NCI-H1092 (cell line): ENCODE results near the gene APOBEC3H.
A peak's percentile ranks its signal among the peaks of the same experiment; 100 is the strongest.

ENCODE experiments used
- DNase-seq: peaks from one replicate; lab custom pipeline; 2025; lab: John Stamatoyannopoulos, UW

The APOBEC3H gene

DNA sequence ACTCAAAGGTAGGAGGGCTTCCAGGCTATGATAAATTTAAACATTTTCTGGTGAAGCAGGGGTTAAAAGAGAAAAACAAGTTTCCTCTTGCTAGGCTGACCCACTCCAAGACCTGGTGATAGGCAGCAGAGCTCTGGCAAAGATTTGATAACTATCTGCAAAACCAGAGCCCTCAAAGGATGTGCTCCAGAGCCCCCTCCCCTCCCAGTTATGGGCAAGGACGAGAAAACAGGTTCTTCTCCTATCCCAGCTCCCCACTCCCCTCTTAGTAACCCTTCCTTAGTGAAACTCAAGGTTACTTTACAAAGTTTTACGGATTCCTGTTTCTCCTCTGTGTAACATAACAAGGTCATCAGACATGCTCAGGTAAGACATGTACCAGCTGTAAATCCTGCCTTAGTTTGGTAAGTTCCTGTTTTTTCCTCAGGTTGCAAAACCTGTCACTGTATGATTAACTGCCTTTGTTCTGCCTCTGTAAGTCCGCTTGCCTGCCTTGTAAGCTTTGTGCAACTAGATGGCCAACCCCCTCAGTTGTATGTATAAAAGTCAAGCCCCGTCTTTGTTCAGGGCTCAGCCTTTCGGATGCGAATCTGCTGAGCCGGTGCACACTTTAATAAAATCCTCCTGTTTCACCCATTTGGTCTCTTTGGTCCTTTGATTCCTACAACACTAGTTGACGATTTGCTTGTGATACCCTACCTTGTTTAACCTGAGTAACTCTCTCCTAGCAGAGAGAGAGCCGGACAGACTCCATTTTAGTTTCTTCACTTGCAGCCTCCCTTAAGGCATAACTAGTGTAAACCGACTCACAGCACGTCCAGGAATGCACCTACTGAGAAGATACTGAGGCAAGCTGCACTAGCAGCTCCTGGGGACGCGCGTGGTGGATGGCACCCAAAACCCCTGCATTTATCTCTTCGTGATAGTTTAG, 13.9 kb downstream of the APOBEC3H start:
- no peak for DNase-seq

DNA sequence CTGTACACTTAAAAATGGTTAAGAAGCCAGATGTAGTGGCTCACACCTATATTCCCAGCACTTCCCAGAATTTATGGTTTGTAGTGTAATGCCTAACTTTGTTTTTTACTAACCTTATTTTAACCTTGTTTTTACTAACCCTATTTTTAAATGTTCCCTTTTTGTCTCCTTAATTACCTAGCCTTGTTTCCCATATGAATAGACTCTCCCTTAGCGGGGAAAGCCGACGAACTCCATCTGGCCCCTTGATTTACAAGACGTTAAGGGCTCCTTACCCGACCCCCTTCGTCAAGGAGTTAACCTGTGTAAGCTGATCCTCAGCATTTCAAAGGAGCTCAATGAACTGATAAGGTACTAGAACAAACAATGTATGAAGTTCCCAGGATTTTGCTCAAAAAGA, 17.1 kb downstream of the APOBEC3H start:
- DNase-seq = no peak

DNA sequence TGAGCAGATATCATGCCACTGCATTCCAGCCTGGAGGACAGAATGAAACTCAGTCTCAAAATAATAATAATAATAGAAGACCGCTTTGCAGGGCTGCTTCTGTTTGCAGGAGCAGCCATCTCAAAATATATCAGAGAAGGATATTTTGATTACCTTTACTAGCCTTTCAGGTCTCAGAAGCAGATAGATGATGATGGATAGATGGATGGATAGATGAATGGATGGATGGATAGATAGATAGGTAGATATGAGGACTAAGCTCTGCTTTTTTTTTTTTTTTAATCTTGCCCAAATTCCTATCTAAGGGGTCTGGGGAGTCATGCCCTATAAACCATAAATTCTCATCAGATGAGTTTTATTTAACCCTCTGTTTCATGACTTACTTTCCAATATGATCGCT, 18.5 kb downstream of the APOBEC3H start:
- DNase-seq = no peak

DNA sequence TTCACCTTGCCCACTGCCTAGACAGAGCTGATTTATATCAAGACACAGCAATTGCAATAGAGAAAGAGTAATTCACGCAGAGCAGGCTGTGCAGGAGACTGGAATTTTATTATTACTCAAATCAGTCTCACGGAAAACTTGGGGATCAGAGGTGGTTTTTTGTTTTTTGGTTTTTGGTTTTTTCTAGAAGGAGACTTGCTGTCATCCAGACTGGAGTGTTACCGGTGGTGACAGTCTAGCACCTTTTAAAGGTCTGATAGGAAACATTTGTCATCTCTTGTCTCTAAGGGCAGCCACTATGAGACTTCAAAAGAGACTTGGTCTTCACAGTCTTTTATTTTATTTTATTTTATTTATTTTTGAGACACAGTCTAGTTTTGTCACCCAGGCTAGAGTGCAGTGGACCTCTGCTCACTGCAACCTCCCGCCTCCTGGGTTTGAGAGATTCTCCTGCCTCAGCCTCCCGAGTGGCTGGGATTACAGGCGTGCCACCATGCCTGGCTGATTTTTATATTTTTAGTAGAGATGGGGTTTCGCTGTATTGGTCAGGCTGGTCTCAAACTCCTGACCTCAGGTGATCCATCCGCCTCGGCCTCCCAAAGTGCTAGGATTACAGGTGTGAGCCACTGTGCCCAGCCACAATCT, 19.1 kb downstream of the APOBEC3H start:
- no peak for DNase-seq

DNA sequence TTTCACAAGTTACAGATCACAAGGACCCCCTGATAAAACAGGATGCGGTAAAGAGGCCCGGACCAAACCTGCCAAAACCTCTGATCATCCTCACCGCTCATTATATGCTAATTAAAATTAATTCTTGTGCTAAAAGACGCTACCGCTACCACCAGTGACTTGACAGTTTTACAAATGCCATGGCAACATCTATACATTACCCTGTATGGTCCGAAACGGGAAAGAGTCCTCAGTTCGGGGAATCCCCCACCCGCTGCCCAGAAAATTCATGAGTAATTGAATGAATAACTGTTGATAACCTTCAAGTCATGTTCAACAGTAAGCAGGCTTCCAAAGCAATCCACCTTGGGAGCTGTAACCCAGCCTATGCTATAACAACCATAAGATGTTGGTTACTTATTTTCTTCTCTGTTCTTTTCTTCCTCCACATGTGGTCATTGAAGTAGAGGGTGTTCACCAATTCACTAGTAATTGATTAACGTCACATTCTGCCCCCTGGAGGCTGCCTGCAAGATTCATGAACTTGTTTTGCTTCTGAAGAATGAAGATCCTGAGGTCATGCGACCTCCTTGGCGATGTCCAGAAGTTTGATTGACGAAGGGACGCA, 20.6 kb downstream of the APOBEC3H start:
- DNase-seq = peak; percentile 11

DNA sequence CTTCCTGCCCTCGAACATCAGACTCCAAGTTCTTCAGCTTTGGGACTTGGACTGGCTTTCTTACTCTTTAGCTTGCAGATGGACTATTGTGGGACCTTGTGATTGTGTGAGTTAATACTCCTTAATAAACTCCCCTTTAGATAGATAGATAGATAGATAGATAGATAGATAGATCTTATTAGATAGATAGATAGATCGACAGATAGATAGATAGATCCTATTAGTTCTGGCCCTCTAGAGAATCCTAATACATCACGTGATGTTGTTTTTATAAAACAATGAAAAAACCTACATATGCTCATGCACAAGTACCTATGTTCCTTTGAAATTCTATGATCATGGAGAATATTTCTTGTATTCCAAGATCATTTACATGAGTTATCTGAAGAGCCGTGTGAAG, 23.9 kb downstream of the APOBEC3H start:
- DNase-seq = no peak

DNA sequence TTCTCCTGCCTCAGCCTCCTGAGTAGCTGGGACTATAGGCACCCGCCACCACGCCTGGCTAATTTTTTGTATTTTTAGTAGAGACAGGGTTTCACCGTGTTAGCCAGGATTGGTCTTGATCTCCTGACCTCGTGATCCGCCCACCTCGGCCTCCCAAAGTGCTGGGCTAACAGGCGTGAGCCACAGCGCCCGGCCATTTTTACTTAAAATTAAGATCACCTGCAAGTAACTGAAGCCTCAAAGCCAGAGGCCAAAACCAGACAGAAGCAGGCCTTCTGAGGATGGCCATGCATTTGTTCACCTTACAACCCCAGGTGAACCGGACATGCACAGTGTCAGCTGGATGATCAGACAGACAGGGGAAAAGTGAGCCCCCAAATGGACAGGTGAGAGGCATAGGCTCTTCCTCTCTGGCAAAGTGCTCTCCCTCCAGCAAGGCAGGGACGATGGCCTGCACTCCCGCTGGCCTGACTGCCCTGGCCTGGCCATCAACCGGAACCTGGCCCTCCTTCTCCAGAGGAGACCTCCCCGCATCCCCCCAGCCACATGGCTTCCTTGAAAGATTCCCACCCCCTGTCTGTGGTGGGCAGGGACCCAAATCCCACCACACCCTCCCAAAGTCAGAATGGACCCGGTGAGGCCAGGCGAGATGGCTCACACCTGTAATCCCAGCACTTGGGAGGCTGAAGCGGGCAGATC, 25.9 kb downstream of the APOBEC3H start:
- no peak for DNase-seq

DNA sequence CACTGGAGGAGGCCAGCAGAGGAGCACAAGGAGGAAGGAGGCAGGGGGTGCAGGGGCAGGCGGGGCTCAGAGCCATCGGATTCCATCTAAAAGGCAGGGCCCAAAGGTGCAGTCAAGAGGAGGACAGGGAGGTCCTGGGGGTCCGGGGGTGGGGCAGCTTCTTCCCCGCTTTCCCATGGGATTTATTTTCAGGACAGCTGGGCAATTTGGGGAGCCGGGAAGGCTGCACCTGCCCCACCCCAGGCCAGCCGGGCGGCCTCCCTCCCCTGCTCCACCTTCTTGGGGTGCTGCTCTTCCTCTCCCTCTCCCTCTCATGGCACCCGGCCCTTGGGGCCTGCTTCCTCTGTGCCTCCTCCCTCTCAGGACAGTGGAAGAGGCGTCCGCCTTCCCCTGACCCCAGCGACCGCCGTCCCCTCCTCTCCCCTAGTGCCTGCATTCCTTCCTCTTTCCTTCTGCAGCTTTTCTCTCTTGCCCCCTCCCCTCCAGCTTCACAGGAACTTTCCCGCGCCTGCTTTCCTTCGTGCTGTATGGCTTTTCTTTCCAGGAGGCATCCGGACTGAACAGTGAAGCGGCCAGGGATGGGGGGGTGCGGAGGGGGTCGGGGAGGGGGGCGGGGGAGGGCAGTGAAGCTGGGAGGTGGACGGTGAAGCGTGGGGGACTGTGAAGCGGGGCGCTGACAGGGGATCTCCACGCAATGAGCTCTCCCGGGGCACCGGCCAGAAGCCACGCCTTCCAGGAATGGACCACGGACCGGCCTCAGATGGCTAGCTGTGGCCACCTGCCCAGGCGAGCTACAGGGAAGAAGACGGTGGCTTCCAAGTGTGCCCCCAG, 26.9 kb downstream of the APOBEC3H start:
- DNase-seq = no peak

DNA sequence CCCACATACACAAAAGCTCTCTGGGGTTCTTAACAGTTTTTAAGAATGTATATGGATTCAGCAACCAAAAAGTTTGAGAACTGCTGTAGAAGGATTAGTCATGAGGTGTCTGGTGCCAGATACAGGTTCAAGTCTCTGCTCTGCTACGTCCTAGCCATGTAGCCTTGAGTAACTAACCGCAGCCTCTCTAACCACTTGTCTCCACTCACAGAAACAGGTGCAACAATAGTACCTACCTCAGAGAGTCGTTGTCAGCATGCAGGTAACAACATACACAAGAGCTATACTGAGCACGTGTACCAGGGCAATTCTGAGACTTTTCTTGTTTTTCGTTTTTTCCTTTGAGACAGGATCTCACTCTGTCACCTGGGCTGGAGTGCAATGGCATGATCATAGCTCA, 28.6 kb downstream of the APOBEC3H start:
- DNase-seq = no peak

DNA sequence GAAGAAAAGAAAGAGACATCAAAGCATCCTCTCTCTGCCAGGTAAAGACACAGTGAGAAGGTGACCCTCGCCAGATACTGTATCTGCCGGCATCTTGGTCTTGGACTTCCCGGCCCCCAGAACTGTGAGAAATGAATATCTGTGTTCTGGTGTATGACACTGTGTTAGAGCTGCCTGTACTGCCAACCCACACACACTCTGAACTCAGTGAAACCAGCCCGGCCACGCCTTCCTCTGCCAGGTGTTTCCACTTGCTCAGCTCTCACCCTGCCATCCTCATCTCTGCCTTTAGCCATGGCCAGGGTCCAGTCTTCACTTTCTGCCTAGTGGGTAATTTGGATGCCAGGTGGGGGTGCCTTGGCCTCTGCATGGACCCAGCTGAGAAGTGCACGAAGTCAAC, 31.5 kb downstream of the APOBEC3H start:
- no peak for DNase-seq

DNA sequence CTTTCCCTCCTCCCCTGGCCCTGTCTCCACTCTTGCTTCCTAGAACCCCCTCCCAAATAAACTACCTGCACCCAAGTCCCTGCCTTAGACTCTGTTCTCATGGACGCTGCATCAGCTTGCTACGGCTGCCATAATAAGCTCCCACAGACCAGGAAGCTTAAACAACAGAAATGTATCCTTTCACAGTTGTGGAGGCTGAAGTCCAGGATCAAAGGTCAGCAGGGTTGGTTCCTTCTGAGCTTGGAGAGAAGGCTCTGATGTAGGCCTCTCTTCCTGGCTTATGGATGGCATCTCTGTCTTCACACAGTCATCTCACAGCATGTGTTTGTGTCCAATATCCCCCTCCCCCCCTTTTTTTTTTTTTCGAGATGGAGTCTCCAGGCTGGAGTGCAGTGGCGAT, 32.0 kb downstream of the APOBEC3H start:
- DNase-seq = no peak

DNA sequence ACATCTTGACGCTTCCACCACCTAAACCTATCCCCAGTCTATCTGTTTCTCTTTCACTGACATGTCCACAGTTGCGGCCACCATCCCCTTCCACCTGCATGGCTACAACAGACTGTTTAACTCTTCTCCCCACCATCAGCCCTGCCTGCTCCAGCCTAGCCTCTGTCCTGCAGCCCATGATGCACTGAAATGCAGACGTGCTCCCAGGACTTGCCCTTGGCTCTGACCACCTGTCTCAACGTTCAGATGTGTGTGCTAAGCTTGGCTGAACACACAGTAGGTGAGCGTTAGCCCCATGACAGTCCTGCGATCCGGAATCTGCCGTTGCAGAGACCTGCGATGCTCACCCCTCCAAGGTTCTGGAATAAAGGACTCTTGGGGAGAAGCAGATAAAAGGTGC, 32.7 kb downstream of the APOBEC3H start:
- no peak for DNase-seq

DNA sequence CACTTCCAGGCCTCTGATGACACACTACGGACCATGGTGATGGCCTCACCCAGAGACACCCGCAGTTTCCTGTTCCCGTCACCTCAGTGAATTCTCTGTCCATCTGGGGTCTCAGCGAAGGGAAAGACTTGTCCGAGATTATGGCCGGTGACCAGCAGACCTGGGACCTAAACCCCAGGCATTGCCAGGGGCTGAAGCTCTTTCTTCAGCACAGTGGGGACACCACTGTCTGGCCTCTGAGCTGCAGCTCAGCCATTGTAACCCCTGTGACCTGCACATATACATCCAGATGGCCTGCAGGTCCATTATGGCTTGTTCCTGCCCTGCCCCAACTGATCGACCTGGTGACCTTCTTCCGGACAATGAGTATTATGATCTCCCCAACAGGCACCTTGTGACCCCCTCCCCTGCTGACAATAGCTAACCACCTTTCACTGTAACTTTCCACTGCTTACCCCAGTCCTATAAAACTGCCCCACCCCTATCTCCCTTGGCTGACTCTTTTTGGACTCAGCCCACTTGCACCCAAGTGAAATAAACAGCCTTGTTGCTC, 33.2 kb downstream of the APOBEC3H start:
- no peak for DNase-seq

DNA sequence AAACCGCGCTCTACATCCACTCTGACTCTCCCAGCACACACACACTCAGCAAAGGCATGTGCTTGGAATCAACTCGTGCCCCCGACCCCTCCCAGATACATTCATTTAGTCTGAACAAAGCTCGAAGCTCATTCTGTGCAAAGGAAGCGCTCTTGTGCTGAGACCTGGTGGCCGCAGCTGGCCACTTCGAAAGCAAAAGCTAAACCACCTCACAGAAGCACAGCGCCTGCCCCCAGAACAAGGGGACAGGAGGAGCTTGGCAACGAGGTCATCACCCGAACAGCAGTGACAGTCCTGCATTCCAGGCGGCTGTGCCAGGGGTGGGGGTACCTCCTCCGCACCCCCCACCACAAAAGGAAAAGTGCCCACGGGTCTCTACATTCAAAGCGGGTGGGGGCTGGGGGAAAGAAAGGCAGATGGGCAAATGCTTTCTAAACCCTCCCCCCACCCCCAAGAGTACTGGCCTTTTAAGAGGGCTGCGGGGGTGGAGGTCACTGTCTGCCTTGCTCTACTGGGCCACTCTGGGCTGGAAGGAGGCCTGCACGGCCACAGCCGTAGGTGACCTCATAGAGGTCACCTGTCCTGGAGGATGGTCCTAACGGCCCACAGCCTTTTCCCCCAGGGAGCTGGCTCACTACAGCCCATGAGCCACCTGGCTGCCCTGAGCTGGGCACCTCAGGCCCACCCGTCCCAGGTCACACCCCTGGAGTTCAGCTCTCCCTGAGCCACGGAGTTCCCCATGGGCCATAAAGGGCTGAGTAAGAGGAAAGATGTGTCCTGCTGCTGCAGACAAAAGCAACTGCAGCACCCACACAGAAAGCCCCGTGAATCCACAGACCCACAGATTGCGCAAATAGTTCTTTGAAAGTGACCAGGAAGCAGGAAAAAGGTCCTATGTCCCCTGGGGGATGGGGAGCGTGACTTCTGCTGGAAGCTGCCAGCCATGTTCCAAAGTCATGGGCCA, 34.1 kb downstream of the APOBEC3H start:
- DNase-seq = no peak

DNA sequence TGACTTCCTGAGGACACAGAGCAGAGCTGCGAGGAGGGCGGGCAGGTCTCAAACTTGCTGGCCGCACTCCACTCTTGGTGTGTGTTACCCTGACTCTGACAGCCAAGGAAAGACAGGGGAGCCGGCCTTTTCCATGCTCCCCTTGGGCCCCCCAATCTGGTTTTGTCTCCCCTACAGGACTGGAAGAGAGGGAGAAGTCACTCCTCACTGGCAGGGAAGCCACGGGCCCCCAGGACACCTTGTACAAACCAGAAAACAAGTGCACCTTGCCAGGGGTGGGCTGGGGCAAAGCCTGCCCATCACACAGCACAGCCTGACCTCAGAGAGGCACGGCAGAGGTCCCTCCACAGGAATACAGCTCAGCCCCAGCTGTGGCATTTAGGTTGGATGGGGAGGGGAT, 35.2 kb downstream of the APOBEC3H start:
- no peak for DNase-seq

DNA sequence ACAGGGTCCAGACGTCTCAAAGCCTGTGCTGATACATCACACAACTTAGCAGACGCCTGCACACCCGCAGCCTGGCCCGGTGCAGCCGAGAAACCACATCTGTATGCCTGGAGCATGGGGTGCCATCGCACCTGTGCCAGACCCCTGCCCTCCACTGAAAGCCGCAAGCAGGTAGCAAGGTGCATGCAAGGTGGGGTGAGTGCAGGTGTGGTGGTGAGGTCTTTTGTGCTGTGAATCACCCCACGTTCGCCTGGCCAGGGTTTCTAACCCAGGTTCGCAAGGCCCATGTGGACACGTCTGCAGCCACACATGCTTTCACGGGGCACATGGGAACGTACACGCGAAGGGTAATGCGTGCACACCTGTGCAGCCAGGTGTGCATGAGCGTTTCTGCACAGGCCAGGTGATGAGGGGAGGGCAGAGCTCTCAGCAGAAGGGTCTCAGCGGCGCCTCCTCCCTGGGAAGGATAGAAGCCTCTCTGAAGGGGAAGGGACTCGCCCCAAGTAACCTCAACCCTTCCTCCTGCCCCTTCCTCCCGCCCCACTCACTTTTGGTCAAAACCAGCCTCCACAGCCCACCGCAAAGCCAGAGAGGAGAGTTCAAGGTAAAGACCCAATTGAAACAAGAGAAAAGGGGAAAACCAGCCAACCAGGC, 36.0 kb downstream of the APOBEC3H start:
- DNase-seq = no peak

DNA sequence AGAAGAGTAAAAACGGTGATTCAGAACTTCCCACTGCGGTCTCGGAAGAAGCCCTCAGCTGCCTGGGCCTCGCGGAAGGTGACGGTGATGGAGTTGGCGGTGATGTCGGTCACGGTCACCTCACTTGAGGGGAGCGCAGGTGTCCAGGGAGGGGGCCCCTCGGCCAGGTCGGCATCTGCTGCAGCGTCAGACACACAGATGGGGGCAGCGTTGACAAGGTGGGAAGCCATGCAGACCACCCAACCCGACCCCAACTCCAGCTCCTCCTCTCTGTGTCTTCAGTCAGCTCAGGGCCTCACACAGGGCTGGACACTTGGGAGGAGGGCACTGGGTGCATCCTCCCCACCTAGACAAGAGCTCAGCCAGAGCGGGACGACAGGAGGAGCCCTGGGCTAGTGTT, 36.8 kb downstream of the APOBEC3H start:
- DNase-seq = no peak

DNA sequence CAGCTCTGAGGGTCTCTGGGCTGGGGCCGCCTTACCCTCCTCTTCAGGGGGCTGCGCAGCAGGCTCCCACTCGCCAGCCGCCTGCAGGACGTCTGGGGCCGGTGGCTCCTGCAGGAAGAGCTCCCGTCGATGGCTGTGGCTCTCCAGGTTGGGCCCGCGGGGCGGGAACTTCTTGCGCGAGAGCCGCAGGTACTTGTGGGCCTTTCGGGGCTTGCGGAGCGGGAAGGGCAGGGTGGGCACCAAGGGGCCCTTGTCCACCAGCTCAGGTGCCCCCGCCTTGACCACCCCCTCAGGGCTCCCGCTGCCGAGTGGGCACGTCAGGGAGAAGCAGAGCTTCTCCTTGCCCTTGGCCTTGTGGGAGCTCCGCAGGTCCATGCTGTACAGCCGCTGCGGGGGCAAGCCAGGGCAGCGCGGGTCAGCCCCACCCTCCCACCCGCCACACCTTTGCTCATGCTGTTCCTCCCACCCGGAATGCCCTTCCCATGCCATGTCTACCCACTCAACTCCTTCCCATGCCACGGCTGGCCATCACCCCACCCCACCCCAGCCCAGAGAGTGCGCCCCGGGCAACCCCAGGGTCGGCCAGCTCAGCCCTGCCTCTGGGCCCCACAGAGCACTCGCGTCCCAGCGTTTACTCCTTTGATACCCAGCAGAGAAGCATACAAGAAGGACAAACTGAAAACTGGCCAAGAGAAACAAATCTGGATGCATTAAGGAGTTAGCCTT, 37.5 kb downstream of the APOBEC3H start:
- DNase-seq = no peak
